GM21786 (cell line): ENCODE measurements around the gene UMODL1.

Experiments
- ATAC-seq: cut with Tn5 transposase; IDR thresholded peaks from one replicate; pipeline ENCODE4 v1.9.1; 2021; ENCODE audit not compliant: unreplicated experiment

The UMODL1 gene

DNA sequence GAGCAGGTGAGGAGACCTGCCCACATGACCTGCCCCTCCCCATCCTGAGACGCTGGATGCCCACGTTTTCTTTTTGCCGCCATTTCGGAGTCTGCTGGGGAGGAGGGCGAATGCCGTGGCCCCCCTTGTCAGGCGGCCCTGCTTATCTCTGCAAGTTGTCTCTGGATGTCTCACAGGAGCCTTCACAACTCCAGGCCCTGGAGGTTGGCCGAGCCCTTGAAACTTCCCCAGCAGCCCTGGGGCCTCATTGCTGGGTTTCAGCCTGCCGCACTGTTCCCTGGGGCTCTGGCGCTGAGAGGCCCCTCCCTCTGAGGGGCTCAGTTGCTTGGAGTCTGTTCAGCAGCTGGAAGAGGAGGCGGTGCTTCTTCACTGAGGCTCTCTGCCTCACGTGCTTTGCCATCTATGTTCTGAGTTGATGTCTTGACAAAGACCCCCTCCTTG, 31.2 kb upstream of the UMODL1 start:
- no peak for ATAC-seq

DNA sequence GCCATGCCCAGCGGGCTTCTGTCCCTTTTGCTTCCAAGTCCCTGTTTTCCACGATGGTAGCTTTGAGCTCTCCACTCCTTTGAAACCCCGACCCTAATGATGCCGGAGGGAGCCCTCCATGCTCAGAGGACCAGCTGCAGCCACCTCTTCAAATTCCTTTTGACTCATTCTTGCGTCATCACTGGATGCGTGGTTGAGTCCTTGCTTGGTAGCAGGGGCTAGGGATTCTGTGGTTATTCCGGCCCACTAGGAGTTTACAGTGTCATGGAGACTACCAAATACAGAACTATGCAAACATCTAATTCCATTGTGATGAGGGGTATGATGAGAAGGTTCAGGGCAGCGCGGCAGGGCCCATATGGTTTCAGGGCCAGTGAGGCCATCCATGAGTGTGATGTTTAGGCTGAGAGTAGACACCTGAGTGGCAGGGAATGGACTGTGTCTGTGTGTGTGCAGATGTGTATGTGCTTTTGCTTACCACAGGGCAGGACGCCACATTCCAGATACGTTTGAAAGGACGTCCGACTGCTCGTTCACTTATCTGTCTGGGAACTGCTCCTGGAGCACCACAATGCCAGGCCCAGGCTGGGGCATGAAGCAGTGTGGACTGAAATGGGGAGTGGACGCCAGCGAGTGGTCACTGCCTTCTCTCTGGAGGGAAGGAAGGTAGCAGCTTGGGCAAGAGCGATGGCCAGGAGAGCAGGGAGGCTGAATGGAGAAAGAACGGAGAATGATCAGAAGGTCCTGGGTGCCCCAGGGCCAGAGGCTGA, 30.5 kb upstream of the UMODL1 start:
- ATAC-seq = no peak

DNA sequence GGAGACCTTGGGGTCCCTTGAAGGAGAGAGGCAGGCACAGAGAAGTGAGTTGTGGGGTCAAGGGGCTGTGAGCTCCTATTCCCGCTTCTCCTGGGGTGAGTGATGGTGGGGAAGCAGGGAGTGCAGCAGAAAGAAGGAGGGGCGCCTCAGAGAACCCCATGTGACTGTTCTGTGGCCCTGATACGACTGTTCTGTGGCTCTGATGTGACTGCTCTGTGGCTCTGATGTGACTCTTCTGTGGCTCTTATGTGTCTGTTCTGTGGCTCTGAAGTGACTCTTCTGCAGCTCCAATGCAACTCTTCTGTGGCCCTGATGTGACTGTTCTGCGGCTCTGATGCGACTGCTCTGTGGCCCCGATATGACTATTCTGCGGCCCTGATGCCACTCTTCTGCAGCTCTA, 29.9 kb upstream of the UMODL1 start:
- ATAC-seq = no peak

DNA sequence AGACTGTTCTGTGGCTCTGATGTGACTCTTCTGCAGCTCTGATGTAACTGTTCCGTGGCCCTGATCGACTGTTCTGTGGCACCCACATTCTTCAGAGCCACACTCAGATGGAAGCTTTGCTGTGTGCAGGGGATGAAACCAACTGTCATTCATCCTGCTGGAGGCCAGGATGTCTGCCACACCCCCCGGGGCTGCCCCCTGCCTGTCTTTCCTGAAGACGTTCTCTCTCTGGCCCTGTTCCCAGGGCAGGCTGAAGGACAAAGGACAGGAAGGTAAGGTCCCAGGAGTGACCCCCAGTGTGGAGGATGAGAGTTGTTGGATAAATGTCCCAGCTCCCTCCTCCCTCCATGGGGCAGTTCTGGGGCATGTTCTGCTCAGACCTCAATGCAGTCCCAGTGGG, 29.4 kb upstream of the UMODL1 start:
- no peak for ATAC-seq

DNA sequence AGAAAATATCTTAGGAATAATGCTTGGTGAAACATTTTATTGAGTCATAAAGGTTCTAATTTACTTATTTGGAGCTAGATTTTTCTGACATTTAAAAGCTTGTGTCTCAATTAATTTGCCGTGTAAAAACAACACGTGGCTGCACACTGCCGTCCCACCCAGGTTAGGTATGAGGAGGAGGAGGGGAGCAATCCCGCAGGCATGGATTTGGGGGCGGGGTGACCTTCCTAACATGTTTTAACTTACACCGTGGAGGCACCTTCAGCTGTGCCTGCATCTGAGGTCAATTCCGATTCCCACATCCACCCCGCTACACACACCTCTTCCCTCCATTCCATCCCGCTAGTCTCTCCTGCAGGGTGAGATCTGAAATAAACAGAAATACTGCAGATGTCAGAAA, 28.5 kb upstream of the UMODL1 start:
- no peak for ATAC-seq

DNA sequence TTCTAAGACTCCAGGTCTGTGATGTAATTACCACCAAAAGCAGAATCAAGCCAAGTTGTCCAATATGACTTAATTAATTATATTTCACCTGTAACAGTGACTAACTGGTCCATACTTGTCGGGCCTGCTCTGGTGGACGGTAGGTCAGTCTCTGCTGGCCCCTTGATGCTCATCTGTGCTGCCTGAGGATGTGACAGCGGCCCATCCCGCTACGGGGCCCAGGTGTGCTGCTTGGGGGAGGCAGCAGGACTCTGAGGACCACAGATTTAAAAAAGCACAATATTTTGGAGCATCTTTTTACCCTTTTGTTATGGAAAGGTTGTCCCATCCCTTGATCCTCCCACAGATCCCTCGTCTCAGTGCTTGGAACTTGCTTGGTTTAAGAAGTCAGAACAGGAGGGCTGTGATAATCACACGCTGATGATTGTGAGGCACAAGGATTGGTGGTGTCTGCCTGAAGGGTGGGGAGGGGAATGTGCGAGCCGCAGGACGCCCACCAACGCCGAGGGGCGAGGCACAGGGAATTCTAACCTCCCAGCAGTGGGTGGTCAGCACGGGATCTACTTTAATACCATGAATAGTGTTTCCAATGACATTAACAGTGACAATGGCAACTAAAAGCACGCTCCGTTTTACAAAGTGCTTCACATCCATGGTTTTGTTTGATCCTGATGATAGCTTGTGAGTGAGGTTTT, 27.8 kb upstream of the UMODL1 start:
- no peak for ATAC-seq

DNA sequence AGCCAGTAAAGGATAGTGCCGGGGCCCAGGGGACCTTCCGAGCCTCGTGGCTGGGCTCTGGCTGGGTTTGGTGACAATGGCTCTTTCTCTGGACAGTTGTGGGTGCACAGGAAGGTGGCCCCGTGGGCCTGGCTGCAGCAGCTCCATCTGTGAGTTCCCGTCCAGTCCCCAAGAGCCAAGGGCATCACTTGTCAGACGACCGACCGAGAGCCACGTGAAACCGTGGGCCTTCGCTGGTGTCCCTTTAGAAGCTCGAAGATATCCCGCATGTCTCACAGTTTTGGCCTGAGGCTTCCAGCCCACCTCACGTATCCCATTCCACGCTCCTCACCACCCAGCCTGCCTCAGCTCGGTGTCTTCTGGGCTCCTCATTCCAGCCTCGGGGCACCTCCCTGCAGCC, 27.2 kb upstream of the UMODL1 start:
- ATAC-seq = no peak

DNA sequence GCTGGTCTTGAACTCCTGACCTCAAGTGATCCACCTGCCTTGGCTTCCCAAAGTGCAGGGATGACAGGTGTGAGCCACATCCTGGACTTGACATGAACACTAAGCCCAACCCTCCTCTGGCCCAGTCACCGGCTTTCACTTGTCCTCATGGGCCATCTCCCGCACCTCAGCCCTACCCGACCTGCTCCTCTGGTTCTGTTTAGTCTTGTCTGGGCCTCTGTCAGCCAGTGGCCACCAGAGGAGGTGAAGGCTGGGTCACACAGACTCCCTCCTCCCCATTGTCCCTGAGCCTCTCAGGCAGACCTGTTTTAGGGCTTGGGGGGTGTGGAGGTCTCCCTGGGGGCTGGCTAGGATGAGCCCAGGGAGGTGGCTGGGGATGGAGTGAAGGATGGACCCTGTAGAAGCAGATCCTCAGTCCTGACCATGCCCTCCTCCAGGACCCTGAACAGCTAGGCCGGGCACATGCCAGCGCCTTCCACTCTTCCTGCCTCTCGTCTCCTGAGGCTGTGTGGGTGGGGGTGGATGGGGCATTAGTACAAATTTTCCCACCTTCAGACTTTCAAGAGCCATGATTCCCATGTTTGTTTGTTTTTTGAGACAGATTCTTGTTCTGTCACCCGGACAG, 26.1 kb upstream of the UMODL1 start:
- no peak for ATAC-seq

DNA sequence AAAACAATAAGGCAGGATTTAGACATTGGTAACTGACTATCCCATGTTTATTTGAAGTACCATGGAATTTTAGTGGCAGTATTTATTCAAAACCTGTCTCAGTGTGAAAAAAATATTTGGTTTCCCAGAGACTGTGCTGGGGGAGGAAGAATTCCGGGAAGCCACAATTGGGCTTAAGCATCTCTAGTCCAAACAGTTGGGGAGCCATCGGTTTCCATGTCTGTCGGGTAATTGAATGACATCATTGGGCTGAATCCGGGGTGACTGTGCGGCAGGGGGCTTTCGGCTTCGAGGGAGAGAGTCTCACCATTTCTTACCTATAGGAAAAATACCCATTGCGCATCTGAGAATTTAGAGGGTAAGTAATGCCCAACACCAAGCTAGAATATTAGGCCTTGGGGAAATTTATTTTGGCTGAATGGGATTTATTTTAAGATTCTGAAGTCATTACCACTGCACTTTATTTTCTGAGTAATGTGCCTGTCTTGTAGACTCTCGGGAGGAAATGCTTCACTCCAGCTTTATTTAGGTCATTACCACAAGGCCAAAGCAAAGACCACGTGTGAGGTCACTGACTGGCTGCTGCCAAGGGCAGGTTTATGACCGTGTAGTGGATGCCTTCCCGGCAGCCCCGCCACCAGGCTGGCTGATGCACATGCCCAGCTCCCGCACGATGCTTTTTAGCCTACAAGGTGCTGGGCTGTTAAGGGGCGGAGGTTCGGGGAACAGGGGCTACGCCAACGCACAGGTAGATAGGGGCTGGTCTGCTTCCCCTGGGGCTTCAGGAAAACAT, 23.1 kb upstream of the UMODL1 start:
- ATAC-seq = no peak

DNA sequence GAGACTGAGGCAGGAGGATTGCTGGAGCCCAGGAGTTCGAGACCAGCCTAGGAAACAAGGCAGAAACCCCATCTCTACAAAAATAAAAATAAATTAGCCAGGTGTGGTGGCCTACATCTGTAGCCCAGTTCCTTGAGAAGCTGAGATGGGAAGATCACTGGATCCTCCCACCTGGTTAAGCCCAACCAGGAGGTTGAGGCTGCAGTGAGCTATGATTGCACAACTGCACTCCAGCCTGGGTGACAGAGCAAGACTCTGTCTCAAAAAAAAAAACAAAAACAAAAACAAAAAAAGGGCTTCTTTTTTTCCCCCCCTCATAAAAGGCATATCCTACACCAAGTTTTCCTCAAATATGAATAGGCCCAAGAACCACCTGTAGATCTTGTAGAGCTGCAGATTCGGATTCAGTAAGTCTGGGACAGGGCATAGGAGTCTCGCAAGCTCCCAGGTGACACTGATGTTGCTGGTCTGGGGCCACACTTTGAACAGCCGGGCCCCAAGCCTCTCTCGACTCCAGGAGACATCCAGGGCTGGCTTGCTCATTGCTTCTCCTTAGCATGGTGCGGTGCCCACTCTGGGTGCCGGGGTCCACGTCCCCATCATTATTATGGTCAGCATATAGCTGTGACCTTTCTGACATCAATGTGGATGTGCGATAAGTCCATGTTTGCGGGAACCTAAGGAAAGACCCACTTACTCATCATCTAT, 22.1 kb upstream of the UMODL1 start:
- no peak for ATAC-seq

DNA sequence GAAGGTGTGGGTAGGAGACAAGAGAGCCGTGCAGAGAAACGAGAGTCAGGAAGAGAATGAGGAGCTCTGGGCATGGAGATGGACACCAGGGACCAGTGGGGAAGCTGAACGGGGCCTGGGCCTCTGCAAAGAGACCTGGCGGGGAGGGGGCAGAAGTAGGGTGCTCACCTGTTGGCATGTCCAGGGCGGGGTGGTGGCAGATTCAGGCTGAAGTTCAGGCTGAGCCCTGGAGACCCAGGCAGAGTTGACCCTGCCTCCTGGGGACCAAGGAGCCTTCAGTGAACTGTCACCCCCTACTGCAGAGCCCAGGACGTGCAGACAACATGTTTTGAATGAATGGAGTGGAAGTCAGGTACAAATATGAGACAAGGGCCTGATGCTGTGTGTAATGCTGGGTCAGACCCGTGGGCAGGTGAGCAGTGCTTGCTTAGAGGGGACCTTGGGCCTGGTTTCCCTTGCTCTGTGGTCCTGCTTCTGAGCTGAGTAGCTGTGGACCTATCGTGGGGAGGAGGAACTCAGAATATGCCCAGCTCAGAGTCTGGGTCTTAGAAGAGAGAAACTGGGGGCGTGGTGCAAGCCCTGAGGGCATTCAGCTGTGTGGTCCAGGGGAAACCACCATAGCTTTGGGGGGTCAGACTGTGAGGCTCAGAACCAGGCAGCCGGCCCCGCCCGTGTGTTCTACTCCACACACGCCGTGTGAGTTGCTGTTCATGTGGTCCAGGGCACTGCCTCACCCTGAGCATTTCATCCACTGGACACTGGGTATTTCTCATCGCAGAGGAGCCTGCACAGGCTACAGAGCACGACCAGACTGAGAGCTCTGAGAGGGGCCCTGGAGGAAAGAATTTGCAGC, 21.3 kb upstream of the UMODL1 start:
- ATAC-seq = no peak

DNA sequence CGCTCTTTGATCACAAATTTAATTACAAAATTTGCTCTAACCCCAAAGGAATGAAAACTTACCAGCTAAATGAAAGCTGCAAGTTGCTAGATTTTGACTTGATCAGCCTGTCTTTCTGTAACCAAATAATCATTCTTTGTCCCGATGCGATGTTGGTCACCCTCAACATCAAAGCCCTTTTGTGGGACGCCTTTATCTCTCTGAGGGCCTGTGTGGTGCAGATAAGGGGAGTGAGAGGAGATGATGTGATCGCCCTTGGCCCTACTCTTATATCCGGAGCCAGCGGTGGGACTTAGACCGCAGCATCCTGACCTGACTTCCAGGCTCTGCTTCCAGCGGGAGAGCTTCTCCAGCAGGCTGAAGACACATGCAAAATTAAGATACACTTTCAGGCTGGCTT, 19.3 kb upstream of the UMODL1 start:
- ATAC-seq = no peak

DNA sequence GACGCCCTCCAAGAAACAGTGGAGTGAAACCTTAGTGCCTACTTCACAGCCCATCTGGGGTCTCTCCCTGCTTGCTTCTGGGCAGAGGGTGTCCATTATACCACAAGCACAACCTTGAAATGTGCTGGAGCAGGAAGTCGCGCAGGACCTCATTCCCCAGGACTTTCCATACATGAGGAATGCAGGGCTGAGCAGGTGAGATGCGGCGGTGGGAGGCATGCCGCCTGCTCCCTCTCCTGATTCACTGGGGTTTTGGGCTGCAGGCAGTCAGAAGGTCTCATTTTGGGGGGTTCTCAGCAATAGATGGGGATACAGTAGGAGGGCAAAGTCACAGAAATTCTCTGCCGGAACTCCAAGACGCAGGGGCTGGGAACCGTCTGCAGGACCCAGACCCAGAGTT, 15.7 kb upstream of the UMODL1 start:
- ATAC-seq = no peak

DNA sequence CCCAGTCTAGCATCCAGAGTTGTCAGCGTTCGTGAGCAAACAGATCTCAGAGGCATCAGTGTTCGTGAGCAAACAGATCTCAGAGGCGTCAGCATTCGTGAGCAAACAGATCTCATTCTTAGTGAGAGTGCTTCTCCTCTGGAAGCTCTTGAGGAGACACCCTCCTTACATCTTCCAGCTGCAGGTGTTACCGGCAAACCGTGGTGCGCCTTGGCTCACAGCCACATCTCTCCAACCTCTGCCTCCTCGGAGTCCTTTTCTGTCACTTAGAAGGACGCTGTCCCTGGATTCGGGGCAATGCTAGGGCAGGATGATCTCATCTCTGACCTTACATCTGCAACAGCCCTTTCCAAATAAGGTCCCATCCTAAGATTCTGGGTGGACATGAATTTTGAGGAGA, 14.6 kb upstream of the UMODL1 start:
- ATAC-seq = no peak

DNA sequence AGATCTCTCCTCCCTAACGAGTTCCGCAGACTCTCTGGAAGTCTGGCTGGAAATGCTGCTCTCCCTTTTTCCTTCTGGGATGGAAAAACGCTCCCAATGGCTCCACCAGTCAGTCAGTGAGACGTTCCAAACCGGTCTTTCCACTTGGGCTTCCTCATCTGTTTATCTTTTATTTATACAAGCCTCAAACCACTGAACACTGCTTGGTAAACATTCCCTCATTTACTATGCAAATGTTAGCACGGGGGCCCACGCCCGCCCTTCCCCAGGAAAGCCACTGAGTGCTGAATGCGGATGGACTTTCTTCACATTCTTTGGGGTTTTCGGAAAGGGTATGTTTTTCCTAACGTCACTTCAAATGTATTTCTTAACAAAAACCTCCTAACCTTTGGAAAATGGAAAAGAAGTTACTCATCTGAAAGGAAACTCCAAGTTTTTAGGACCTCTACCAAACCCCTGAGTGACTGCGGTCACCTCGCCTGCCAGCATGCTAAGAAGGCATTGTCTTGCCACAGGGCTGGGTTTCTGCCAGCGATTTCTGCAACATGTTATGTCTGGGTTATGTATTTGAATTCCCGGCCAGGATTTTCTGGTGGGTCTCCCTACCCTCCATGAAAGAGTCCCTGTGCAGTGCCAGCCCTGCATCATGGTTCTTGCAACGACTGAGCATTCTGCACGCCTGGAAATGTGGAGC, 14.0 kb upstream of the UMODL1 start:
- no peak for ATAC-seq

DNA sequence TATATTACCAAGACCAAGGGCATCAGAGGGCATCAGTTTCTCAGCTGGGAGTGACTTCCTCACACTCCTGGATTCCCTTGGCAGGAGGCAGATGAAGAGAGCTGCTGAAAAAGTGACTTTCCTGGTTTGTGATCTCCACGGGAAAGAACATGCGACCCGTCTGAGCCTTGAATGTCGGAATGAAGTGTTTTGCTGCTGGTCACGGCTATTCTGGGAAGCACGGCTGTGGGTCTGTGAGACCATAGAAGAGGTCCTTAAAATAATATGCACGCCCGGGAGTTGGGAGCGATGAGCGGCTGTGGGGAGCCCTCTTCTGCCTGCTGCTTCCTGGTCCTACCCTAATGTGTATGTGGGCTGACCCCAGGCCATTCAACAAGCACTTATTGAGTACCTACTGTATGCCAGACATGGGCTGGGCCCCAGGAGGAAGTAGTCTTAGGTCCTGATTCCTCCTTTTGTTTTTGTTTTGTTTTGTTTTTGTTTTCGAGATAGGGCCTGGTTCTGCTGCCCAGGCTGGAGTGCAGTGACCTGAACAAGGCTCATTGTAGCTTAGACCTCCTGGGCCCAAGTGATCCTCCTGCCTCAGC, 13.2 kb upstream of the UMODL1 start:
- no peak for ATAC-seq

DNA sequence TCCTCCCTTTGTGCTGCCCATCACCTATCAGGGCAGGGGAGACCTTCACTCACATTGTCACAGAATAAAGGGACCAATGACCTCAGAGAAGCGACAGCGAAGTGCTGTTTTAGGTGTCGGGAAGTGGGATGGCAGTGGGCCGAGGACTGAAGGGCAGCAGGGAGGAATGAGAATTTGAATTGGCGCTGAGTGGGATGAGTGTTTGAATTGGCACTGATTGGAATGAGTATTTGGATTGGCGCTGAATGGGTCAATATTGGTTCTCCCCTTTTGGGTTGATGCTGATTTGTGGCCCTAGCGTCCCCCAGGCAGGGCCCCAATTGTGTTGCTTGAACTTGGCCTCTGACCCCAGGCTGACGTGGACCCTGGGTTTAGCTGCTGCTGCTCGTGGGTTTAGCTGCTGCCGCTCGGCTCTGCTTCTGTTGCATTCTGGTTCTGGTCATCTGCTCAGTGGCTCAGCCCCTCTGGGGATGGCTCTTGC, 12.4 kb upstream of the UMODL1 start:
- no peak for ATAC-seq

DNA sequence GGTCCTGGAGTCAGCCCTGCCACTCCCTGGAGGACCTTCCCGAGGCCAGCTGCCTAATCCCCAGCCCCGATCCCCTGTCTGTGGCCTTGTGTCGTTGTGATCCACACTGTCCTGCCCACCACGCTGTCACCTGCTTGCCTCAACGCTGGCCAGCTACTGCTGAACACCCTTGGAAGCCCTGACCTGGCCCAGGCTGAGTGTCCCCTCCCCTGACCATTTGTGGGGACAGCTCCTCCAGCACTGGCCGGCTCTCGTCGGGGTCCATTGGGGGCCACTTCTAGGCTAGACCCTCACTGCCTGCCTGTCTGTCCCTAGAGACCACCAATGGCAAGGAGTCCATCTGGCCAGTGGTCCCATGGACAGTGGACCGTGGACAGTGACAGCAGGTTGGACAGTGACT, 12.0 kb upstream of the UMODL1 start:
- ATAC-seq = no peak

DNA sequence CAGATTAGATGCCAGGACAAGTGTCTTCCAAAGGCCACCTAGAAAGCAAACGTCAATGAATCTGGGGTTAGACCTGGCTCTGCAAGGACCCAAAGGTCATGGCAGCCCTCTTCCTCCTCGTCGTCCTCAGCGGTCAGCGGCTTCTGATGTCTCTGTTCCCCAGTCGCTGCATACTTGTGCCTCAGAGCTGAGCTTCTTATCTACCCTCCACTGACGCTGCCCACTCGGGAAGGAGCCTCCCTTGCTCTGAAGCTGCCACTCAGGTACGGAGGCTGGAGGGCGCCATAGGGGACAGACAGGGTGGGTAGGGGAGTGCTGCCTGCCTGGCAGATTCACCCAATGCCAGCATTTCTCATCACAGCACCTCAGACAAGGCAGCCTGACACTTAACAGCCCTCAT, 11.4 kb upstream of the UMODL1 start:
- no peak for ATAC-seq
